ENCODE data around the gene DEPDC1B. TPM values are rescaled to one million over a fixed set of nuclear protein-coding genes. Genes with fewer than 3 reads are reported as not detected.
A peak's percentile ranks its signal among the peaks of the same experiment; 100 is the strongest.

Gene DEPDC1B
- total RNA-seq, 1 donor from 2014 or later = 0.74 TPM

GRCh38 chr5:60651872-60652620, 47.9 kb downstream of the DEPDC1B start:
- H3K4me1 ChIP-seq = no peaks in the 10 kb centered on the region
- H3K36me3 ChIP-seq = no peaks in the 10 kb centered on the region
- H3K27me3 ChIP-seq = no peaks in the 10 kb centered on the region
- no peaks in the 10 kb centered on the region for H3K9me3 ChIP-seq
- no peak overlapping the region for H3K27ac ChIP-seq
- no peak for TF ChIP-seq POLR2A (IDR thresholded peaks at IDR 0.05)
- TF ChIP-seq POLR2AphosphoS5 (IDR thresholded peaks at IDR 0.05; ENCODE audit: insufficient read depth in 1 of 2, low read depth in 1 of 2) = no peak
- no peak for TF ChIP-seq CTCF (IDR thresholded peaks at IDR 0.05)
- no peak overlapping the region for H3K4me3 ChIP-seq
- intact Hi-C loops (cut with DNase I) = no loop called here
- no peak for DNase-seq (ENCODE audit: extremely low spot score in 2 of 2)

- Histone ChIP-seq H3K9me3 (no peaks in the 10 kb centered on the region), H3K4me3 (no peak overlapping the region), H3K36me3 (no peaks in the 10 kb centered on the region), H3K4me1 (no peaks in the 10 kb centered on the region), H3K27me3 (no peaks in the 10 kb centered on the region), H3K27ac (no peak overlapping the region)
- intact Hi-C loops (cut with DNase I) = no loop called here
- DNase-seq (ENCODE audit: extremely low spot score in 2 of 2) = no peak
- TF ChIP-seq CTCF (IDR thresholded peaks at IDR 0.05) = peak in 1 of 3 experiments; percentile 2
- no peak for TF ChIP-seq POLR2AphosphoS5 (IDR thresholded peaks at IDR 0.05; ENCODE audit: insufficient read depth in 1 of 2, low read depth in 1 of 2)
- no peak for TF ChIP-seq POLR2A (IDR thresholded peaks at IDR 0.05)
Measured at GRCh38 chr5:60649288-60649917, 50.6 kb downstream of the DEPDC1B start.

- TF ChIP-seq CTCF (IDR thresholded peaks at IDR 0.05) = no peak
- TF ChIP-seq POLR2AphosphoS5 (IDR thresholded peaks at IDR 0.05; ENCODE audit: insufficient read depth in 1 of 2, low read depth in 1 of 2) = no peak
- TF ChIP-seq POLR2A (IDR thresholded peaks at IDR 0.05) = no peak
- Histone ChIP-seq H3K9me3 (no peaks in the 10 kb centered on the region), H3K27ac (no peak overlapping the region), H3K4me3 (no peak overlapping the region), H3K27me3 (no peaks in the 10 kb centered on the region), H3K4me1 (no peaks in the 10 kb centered on the region), H3K36me3 (no peaks in the 10 kb centered on the region)
- DNase-seq (ENCODE audit: extremely low spot score in 2 of 2) = no peak
- intact Hi-C loops (cut with DNase I) = no loop called here
Measured at GRCh38 chr5:60648175-60648574, 51.8 kb downstream of the DEPDC1B start.

- Histone ChIP-seq H3K4me3 (no peak overlapping the region), H3K27me3 (no peaks in the 10 kb centered on the region), H3K27ac (no peak overlapping the region), H3K36me3 (no peaks in the 10 kb centered on the region), H3K4me1 (no peaks in the 10 kb centered on the region), H3K9me3 (no peaks in the 10 kb centered on the region)
- no peak for TF ChIP-seq CTCF (IDR thresholded peaks at IDR 0.05)
- TF ChIP-seq POLR2AphosphoS5 (IDR thresholded peaks at IDR 0.05; ENCODE audit: insufficient read depth in 1 of 2, low read depth in 1 of 2) = no peak
- no peak for TF ChIP-seq POLR2A (IDR thresholded peaks at IDR 0.05)
- no peak for DNase-seq (ENCODE audit: extremely low spot score in 2 of 2)
- intact Hi-C loops (cut with DNase I) = no loop called here
Measured at GRCh38 chr5:60640901-60641300, 59.1 kb downstream of the DEPDC1B start.

- H3K4me3 ChIP-seq = no peak overlapping the region
- DNase-seq (ENCODE audit: extremely low spot score in 2 of 2) = no peak
- TF ChIP-seq POLR2AphosphoS5 (IDR thresholded peaks at IDR 0.05; ENCODE audit: insufficient read depth in 1 of 2, low read depth in 1 of 2) (no peak), POLR2A (IDR thresholded peaks at IDR 0.05) (no peak), CTCF (IDR thresholded peaks at IDR 0.05) (no peak)
- H3K36me3 ChIP-seq = no peaks in the 10 kb centered on the region
- no peaks in the 10 kb centered on the region for H3K9me3 ChIP-seq
- H3K4me1 ChIP-seq = no peaks in the 10 kb centered on the region
- intact Hi-C loops (cut with DNase I) = no loop called here
- H3K27ac ChIP-seq = no peak overlapping the region
- no peaks in the 10 kb centered on the region for H3K27me3 ChIP-seq
Measured at GRCh38 chr5:60639544-60639943, 60.4 kb downstream of the DEPDC1B start.
